Hematopoietic multipotent progenitor cell treated with erythropoietin and hydrocortisone succinate and interleukin-3 and kit ligand, for 6 days (in vitro differentiated cells): Measurements from ENCODE around the gene BLOC1S5.

ENCODE experiments used
- DNase-seq: peaks from one replicate; pipeline ENCODE4 v3.0.0-alpha.2; 2015

Gene BLOC1S5, protein sequence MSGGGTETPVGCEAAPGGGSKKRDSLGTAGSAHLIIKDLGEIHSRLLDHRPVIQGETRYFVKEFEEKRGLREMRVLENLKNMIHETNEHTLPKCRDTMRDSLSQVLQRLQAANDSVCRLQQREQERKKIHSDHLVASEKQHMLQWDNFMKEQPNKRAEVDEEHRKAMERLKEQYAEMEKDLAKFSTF

DNA sequence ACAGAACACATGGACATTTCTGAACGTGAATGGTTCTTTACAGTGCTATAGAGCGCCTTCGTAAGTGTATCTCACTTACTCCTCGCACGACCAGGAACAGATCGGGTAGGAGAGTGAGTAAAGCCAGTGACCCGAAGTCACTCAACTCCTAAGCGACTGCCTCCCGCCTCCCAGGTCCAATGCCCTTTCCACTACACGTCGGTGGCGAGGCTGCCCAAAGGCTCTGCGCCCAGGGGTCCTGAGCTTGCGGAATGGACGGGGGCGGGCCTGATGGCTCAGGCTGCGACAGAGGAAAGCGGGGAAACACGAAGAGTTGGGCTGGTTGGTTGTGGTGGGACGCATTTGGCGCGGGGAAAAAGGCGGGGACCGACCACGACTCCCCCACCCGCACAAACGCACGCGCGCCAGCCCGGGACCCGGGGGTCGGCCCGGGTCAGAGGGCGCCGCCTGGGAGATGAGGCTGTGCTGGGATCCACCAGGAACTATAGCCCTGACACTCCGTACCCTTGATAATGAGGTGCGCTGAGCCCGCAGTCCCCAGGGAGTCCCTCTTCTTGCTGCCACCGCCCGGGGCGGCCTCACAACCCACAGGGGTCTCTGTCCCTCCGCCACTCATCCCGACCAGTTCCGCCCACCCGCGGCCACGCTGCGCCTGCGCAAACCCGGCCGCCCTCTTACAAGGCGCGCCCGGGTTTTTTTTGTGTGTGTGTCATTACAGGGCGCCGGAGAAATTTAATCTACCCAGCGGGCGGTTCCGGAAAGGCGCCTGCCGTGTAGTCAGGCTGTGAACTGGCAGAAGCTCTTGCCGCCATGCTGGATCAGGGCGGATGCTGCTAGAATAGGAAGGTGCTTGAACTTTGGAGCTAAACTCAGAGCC is at the start of gene BLOC1S5:
TSS of gene BLOC1S5 (minus strand) at position 629 of the 877 bp plus-strand sequence. CDS start at position 616, 13 bp downstream.
- peak; percentile 100 for DNase-seq

DNA sequence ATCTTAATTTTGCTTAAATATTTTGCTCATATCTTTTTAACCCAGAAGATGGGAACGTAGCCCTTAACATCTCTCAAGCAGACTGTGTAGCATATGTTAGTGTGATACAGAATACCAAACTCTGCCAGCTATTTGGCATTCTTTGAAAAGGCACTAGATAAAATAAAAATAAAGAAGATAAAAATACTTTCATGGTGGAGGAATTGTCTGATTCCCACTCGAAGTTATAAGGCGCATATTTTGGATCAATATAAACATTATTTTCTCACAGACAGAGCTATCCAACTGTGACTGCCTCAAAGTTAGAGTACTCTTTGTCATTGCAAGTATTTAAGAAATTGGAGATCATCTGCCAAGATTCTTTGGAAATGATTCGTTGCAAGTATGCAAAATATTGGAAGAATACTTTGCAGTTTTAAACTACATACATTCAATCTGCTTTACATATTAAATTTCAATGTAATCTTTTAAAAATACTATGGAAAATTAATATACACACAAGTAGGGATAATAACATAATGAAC is 49.0 kb upstream of the BLOC1S5 start:
- DNase-seq, result no peak

DNA sequence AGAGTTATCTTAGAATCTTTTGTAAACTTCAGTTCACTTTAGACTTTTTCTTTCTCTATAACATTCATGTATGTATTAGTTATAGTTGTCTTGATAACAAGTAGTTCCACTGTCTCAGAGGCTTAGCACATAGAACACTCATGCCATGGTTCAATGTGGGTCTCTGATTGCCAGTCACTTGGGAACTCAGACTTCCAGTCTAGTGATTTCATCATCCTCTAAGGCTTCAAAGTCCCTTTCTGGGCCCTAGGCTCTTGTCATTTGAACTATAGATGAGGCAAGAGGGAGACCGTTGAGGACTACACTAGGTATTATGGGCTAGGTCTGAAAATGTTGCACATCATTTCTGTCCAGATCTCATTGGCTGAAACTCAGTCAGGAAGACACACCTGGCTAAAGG is 46.5 kb upstream of the BLOC1S5 start:
- no peak for DNase-seq

DNA sequence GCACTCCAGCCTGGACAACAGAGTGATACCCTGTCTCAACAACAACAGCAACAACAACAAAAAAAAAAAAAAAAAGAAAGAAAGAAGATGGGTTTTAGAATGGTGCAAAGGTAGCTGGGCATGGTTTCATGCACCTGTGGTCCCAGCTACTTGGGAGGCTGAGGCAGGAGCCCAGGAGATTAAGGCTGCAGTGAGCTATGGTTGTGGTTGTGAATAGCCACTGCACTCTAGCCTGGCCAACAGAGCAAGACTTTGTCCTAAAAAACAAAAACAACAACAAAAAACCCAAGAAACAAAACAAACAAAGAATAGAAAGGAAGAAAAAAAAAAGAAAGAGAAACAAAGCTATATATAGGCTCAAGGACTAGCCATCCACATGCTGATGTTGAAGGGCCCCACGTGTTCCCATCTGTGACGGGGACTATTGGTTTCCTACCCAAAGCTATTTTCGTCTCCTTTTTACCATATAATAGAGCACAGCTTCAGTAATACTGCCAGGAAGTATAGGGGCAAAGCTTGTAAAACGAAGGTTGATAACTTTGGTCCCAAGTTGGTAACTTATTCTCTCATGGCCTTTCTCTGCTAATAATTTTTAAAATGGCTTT is 46.0 kb upstream of the BLOC1S5 start:
- no peak for DNase-seq

DNA sequence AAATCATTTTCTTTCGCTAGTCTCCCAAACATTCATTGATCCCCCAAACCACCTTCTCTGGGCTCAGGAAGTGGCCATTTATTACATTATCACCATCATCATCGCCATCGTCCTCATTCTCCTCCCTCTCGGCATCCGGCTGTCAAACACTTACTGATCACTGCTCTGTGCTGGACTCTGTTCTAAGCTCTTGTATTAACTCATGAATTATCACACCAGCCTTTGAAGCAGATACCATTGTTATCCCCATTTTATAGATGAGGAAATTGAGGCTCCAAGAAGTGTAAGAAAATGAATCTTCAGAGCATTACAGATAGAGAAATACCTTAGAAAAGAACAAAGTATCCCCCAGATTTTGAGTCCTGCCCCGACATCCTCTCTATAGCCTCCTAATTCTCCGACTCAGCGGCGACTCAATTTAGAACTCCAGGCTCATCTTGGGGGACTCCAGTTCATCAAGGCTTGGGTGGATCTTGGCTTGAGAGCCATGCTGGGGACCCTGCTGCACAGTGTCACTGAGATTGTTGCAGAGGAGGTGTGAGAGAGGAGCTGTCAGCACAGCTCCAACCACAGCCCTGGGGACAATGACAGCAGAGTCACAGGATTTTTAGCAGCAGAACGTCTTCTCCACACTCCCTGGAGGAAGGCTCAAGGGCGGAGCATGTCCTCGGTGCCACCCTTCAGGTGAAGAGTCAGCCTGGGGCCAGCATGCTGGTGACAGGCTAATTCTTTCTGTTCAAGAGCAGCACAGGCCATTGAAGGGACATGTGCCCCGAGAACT is 44.8 kb upstream of the BLOC1S5 start:
- no peak for DNase-seq

DNA sequence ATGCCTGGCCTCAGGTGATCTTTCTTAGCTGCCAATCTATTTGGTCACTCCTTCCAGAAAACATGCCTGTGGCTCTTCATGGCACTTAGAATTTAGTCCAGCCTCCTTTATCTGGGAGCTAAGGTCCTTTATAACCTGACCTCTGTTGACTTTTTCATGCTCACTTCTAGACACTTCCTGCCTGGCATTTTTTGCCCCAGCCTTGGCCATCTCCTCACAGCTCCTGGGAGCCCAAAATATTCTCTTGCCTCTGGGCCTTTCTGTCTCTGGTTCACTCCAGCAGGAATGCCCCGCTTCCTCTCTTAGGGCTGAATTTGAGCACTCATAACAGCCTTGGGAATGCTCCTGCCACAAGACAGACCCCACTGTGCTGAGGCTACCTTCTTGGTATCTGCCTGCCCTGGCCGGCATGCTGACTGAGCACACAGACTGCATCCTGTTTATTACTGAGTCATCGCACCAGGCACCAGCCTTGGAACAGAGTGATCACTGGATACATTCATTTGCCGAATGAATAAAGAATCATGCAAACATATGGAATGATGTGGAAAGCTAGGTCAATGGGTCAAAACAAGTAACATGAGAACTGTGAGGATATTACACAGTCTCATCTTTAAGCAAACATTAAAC is 44.0 kb upstream of the BLOC1S5 start:
- no peak for DNase-seq

DNA sequence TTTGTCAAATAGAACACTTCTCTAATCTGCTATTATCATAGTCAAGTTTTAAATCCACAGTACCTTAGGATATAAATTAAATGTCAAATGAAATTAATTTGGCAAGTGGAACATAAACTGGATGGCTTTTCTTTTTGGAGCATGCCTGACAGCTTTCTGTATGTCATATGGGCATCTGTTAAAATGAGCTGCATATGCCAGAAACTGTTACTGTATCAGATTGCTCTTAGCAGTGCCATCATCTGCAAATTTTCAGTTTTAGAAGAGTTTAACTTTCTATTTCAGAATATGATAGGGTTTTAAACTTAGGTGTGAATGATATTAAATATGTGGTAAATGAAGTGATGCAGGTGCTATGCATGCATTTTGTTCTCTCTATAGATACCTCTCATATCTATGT is 41.6 kb upstream of the BLOC1S5 start:
- no peak for DNase-seq

DNA sequence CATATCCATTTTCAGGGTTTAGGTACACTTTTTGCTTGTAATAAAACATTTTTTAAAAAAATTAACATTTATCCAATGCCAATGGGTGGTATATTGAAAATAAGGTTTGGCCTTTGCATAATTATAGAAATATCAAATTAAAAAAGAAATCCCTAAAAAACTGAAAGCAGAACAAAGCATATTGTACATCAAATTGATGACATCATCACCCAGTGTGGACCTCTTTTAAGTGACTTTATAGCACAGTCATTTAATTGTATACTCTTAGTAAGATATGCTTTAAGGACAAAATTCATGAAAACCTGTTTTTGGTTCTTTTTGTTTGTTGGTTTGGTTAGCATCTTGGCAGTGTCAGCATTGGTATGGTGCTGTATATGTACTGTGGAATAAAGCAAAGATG is 39.5 kb upstream of the BLOC1S5 start:
- DNase-seq, result no peak

DNA sequence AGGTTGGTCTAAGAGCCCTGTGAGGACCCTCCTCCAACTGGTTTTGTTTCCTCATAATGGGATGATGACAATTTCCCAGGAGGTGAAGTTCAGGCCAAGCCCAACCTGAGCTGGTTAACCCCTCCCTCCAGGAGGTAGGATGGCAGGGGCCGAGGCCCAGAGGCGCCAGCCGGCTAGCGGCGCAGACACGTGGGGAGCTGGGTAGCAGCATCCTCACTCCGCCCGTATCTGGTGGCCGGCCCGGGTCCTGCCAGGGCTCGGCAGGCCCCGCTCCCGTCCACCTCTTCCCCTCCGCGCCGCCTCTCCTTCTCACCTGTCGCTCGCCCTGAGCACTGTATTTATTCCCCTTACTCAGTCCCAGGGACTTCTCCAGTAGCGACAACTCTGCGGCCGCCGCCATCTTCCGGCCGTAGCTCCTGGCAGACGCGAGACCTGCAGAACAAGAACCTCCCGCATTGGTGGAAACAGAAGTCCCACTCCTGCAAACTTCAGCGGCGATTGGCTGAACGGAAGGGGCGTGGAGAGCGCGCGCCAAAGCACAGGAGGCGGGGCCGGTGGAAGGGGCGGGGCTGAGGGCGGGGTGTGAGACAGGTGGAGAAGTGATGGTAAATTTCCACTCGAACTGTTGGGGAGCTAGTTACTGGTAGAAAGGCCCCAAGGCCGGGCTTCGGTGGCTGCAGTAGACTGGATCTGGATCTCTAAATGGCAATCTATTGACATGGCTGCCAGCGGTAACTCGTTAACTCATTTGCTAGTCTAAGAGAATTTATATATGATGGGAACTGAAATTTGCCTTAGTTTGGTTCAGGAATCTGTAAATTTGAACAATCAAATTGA is 38.2 kb upstream of the BLOC1S5 start, which contains the start of gene EEF1E1:
TSS of gene EEF1E1 (minus strand) at position 427 of the 837 bp plus-strand sequence. CDS start at position 400, 27 bp downstream.
- peak; percentile 98 for DNase-seq

DNA sequence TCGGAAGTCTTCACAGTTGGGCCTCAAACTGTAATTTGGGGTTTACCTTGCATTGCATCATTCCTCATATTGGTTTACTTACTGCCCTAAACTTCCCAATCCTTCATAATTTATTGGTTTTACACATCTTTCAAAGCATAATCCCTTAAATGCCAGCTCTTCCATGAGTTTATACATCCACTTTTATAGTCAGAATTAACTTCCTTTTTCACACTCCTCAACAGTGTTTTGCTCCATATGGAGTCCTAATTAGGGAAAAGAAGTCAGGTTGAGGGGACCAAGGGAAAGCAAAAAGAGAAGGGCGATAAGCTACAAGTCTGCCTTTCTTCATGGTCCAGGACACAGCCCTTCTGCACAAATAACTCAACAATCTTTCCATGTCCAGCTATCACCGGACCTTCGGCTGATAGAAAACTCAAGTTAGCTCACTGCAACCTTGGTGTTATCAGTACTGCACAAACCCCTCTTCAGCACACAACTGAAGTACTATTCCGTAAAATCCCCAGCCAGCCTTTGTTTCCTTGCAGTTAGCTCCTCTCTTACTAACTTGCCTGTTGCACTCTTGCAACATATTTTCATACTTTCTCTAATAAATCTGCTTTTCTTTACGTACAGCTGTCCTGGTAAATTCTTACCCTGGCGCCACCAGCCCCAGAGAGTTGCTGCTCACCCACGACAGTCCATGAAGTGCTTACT is 36.1 kb upstream of the BLOC1S5 start:
- DNase-seq, result peak; percentile 48

DNA sequence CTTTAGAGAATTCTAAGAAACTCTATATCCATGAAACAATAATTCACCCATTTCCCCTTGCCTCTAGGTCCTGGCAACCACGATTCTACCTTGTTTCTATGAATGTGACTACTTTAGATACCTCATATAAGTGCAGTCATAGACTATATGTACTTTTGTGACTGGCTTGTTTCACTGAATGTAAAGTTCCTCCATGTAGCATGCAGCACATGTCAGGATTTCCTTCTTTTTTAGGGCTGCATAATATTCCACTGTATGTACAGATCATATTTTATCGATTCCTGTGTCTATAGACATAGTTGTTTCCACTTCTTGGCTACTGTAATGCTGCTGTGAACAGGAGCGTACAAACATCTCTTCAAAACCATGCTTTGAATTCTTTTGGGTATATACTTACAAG is 26.5 kb upstream of the BLOC1S5 start:
- DNase-seq, result no peak

DNA sequence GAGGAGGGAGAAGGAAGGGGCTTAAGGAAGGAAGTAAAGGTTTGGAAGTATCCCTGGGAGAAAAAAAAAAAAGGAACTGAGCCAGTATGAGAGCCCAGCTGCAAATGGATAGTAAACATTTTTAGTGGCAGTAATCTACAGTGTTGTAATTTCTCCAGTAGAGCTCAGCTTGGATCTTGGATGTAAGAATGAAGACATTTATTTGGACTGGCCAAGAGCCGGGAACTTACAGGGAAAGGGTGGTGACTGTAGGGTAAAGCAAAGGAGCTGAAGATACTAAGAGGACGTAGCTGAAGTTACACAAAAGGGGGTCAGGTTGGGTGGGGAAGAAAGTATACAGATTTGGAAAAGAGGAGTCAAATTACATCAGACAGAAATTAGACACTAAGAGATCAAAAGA is 24.7 kb upstream of the BLOC1S5 start:
- no peak for DNase-seq

DNA sequence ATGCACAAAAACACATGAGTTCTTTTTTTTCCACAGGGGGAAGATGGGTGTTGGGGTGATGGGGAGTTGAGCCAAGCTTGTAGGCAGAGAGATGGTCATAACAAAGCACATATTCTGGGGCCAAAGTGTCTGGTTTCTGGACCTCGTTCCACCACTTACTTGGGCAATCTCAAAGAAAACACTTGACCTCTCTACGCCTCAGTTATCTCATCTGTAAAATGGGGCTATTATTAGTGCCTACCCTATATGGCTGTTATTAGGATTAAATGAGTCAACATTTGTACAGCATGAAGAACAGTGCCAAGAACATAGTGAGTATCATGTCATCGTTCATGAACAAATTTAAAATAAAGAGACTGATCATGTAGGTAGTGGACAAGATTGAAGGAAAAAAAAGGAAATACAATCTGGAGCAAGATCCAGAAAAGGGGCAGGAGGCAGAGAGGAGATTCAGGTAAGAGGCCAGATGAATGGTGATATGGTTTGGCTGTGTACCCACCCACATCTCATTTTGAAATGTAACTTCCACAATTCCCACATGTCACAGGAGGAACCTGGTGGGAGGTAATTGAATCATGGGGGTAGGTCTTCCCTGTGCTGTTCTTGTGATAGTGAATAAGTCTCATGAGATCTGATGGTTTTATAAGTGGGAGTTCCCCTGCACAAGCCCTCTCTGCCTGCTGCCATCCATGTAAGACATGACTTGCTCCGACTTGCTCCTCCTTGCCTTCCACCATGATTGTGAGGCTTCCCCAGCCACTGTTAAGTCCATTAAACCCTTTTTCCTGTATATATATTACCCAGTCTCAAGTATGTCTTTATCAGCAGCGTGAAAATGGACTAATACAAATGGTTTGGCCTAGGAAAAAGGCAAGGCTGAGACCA is 23.9 kb upstream of the BLOC1S5 start:
- no peak for DNase-seq

DNA sequence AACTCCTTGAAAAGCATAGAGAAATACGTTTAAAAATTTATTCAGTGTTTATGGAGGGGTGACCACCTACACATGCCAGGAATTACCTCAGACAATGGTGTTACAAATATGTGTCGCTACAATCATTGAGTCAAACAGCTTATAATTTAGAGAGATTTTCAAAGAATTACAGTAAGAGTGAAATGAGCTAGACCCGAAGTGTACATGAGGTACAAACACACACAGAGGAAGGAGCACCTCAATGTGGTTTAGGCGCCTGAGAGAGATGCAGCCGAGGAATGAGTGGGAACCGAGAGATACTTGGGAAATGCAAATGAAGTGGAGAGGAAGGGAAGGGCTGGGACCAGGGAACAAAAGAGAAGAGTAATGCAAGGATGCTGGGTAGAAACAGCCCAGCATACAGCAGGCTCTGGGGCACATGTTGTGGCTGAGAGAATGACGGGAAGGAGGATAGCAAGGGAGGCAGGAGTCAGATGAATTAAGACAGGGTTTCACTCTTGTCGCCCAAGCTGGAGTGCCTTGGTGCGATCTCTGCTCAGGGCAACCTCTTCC is 22.6 kb upstream of the BLOC1S5 start:
- DNase-seq, result no peak

DNA sequence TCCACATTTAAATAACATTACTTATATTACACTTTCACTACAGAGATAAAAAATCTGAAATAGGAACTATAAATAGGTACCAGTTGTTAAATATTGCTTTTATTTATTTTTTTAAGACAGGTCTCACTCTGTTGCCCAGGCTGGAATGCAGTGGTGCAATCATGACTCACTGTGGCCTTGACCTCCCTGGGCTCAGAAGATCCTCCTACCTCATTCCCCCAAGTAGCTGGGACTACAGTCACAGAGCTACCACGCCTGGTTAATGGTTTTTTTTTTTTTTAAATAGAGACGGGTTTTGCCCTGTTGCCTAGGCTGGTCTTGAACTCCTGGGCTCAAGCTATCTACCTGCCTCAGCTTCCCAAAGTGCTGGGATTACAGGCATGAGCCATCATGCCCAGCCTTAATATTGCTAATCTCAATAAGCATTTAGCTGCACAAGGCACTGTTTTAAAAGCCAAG is 20.9 kb upstream of the BLOC1S5 start:
- DNase-seq, result no peak

DNA sequence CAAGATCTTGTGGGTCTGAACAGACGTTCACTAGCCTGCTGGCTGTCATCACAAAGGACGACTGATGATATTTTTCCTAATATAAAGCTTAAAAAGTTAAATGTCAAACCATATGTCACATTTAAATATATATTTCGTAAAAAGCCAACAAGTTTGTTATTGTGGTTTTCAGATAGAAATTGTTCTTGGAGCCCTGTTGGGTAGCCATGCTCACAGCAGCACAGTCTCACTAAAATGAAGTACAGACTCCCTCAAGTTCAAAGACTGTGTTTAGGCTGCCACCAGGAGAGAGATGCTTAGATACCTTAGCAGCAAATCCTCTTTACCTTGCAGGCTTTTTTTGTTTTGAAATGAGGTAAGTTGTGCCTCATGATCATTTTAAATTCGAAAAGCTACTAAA is 20.4 kb upstream of the BLOC1S5 start:
- DNase-seq, result no peak

DNA sequence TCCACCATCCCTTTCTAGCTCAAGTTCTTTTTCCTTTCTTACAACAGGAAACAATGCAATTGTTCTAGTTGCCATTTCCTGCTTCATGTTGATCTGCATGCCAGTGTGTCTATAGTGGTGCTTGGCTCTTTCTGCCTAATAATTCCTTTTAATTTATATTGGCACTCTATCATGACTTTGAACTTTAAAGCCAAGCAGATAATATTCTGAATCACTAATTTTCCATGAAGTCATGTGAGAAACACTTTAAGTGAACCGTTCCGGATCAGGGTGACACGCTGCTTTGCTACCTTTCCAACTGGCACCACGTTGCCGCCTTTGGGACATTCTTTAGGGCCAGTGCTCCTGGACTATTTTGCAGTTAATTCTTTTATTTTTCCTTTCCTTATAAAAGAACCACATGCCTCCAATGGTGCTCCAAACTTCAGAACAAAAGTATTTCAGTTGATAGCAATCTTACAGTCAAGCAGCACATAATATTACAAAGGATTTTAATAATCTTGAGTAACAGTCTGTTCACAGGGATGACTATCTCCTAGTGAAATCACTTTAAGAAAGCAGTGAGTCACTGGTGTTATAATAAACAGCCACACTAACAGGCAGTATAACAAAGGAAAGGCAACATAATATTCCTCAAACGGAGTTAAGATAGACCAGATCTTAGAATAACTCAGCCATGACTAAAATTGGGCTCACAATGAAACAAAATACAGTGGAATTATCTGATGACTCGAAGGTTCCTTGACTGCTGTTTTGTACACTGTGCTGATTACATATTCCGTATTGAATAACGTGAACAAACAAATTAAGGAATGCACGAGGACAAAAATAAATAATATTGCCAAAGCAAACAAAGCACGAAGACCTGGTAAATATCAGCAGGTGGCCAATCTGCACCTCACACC is 19.0 kb upstream of the BLOC1S5 start:
- DNase-seq, result peak; percentile 41

DNA sequence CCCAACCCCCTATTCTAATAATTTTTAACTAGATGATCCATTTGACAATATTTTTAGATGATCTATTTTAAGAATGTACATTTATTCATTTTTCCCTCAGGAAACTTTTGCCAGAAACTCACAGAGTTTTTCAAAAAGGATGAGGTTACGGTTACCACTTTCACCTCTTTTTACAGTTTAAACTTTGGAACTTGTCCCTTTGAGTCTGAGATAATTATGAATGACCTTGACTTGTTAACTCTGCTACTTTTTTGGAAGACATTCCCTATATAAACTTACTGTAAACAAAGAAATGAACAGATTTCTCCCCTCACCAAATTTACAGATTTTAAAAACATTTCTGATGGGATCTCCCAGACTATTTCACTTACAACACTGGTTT is 18.4 kb upstream of the BLOC1S5 start:
- DNase-seq, result no peak
